Tibial nerve (tissue), 4 donors: ENCODE results near the gene MUC2.

Source experiments
- EP300 ChIP-seq, 2 donors: sonication (generic); formaldehyde crosslinking; IDR thresholded peaks; one replicate each; pipeline ENCODE4 v1.6.1; 2017; ENCODE audit warnings: antibody characterized with exemption in 2 of 2, mild to moderate bottlenecking in 1 of 2
- POLR2A ChIP-seq, 2 donors: fragments of 450-650 bp; IDR thresholded peaks; one replicate each; pipeline ENCODE4 v1.6.1; 2017; ENCODE audit warnings: antibody characterized with exemption in 2 of 2, mild to moderate bottlenecking in 2 of 2, moderate library complexity in 2 of 2
- TF ChIP-seq, protein P1 (sequence below), 5 experiments: fragments of 200-600 bp in 3 of 5; fragments of 450-650 bp in 2 of 5; sonication (generic) in 3 of 5; IDR thresholded peaks; one replicate each; pipeline ENCODE4 v1.5.1; 2016 to 2019; ENCODE audit warnings: antibody characterized with exemption in 5 of 5, mild to moderate bottlenecking in 3 of 5, moderate library complexity in 2 of 5

DNA sequence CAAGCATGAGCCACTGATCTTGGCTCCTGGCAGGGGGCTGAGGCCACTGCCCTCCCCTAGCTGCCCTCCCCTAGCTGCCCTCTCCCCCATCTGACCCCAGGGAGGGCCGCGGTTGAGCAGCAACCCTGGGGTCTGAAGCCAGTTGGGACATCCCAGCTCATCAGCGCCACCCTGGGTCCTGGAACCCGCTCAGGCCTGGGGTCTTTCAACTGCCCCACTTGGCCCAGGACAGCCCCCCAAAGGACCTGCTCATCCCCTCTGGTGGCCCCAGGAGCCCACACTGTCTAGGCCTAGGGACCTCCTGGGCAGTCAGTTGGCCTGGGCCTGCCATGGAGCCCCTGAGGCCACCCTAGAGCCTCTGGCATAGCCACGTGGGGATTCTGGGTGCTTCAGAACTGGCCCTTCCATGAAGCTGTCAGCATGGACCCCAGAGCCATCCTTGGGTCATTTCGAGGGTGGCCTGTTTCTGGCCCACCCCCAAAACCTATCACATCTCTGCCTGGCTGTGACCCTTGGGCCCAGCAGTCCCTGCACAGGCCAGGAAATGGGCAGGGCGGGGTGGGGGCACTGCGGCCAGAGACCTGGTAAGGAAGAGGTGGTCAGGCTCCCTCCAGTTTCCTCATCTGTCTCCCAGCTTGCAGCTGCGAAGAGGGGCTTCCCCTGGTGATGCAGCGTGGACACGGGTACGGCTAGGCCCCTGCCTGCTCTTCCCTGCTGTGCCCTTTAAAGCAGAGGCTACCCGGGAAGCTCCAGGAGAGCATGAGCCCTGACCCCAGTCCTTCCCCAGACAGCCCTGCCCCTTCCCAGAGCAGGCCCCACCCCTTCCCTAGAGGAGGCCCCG lies 37.9 kb downstream of the MUC2 start:
- TF ChIP-seq, protein P1, sequence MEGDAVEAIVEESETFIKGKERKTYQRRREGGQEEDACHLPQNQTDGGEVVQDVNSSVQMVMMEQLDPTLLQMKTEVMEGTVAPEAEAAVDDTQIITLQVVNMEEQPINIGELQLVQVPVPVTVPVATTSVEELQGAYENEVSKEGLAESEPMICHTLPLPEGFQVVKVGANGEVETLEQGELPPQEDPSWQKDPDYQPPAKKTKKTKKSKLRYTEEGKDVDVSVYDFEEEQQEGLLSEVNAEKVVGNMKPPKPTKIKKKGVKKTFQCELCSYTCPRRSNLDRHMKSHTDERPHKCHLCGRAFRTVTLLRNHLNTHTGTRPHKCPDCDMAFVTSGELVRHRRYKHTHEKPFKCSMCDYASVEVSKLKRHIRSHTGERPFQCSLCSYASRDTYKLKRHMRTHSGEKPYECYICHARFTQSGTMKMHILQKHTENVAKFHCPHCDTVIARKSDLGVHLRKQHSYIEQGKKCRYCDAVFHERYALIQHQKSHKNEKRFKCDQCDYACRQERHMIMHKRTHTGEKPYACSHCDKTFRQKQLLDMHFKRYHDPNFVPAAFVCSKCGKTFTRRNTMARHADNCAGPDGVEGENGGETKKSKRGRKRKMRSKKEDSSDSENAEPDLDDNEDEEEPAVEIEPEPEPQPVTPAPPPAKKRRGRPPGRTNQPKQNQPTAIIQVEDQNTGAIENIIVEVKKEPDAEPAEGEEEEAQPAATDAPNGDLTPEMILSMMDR (IDR thresholded peaks at IDR 0.05): no peak
- no peak for TF ChIP-seq POLR2A (IDR thresholded peaks at IDR 0.05)
- no peak for TF ChIP-seq EP300 (IDR thresholded peaks at IDR 0.05)
